ENCODE results near the gene ANKFN1.

DNA sequence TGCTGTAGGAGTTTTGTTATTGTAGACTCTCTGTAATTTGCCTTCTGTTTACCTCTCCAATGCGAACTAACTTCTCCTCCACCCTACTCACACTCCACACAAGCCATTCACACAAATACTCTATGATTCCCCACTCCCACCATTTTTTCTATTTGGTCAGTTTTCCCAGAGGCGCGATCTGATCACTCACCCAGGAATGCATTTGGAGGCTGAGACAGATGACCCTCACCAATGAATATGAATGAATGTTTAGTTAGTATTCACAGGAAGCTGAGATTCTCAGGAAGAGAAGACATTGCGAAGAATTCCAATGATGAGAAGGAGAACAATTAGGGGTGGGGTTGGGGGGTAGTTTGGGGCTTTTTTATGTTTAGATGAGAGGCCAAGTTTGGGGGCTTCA, 10.5 kb upstream of the ANKFN1 start:
- no peak for TF ChIP-seq POLR2A (IDR thresholded peaks at IDR 0.05)
- TF ChIP-seq, protein P1, sequence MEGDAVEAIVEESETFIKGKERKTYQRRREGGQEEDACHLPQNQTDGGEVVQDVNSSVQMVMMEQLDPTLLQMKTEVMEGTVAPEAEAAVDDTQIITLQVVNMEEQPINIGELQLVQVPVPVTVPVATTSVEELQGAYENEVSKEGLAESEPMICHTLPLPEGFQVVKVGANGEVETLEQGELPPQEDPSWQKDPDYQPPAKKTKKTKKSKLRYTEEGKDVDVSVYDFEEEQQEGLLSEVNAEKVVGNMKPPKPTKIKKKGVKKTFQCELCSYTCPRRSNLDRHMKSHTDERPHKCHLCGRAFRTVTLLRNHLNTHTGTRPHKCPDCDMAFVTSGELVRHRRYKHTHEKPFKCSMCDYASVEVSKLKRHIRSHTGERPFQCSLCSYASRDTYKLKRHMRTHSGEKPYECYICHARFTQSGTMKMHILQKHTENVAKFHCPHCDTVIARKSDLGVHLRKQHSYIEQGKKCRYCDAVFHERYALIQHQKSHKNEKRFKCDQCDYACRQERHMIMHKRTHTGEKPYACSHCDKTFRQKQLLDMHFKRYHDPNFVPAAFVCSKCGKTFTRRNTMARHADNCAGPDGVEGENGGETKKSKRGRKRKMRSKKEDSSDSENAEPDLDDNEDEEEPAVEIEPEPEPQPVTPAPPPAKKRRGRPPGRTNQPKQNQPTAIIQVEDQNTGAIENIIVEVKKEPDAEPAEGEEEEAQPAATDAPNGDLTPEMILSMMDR (IDR thresholded peaks at IDR 0.05) = no peak
